HCT116 (cell line): Measurements from ENCODE around the gene TDG. TPM values are rescaled to one million over a fixed set of nuclear protein-coding genes. Genes with fewer than 3 reads are reported as not detected.

ENCODE experiments used
- ATAC-seq: fragments of 200-7000 bp; cut with Tn5 transposase; 2 replicates; pipeline ENCODE4 v1.9.1; 2020; ENCODE audit warnings: mild to moderate bottlenecking, moderate library complexity
- BruUV-seq: library from RNA; stranded (reverse); fragments of 400-500 nt; replicated peaks from 2 replicates; lab custom pipeline; 2021; lab: Mats Ljungman, UMichigan
- CTCF ChIA-PET: fragments of 300-600 bp; sonication (Branson Sonifier 250); formaldehyde crosslinking; loops from one replicate; lab custom pipeline; 2021; ENCODE audit warnings: antibody characterized with exemption; lab: Charles Lee
- POLR2A ChIA-PET: fragments of 300-600, 350-600 bp; sonication (Branson Sonifier 250); formaldehyde crosslinking; loops from one replicate; lab custom pipeline; 2021; ENCODE audit warnings: antibody characterized with exemption; lab: Charles Lee
- RAD21 ChIA-PET, 2 experiments: fragments of 300-600 bp; sonication (Branson Sonifier 250); formaldehyde crosslinking; loops; one replicate each; lab custom pipeline; 2023; ENCODE audit warnings: low total read pairs in 2 of 2; ENCODE audit not compliant: uncharacterized antibody in 2 of 2, unreplicated experiment in 2 of 2, low non-redundant PET in 1 of 2; lab: Charles Lee
- DNase-seq: peaks from one replicate; pipeline ENCODE4 v3.0.0-alpha.2; 2010; ENCODE audit warnings: low read depth, low spot score
- H2AFZ ChIP-seq: fragments of 200-600 bp; shearing (Covaris generic), sonication (generic); 2 replicates; pipeline ENCODE4 v1.6.1; 2017; ENCODE audit warnings: low read depth, mixed run types, mixed read lengths, antibody characterized with exemption, low read length; ENCODE audit not compliant: poor library complexity, severe bottlenecking
- H3K27ac ChIP-seq: 2 replicates; pipeline ENCODE4 v1.5.1; 2012; ENCODE audit warnings: low read depth, low read length
- H3K27me3 ChIP-seq: fragments of 200-600 bp; sonication (generic); 2 replicates; pipeline ENCODE4 v1.6.1; 2016; ENCODE audit warnings: mixed run types, low read length, mixed read lengths; ENCODE audit not compliant: insufficient read depth
- H3K36me3 ChIP-seq, 2 experiments: fragments of 200-500 bp in 1 of 2; fragments of 200-600 bp in 1 of 2; sonication (Bioruptor generic) in 1 of 2; sonication (generic) in 1 of 2; 2 replicates each; pipeline versions ENCODE4 v1.5.1 to v1.6.1; 2014 to 2016; ENCODE audit warnings: low read length in 2 of 2, inconsistent platforms in 1 of 2, mixed read lengths in 1 of 2, mixed run types in 1 of 2; ENCODE audit not compliant: insufficient read depth in 2 of 2, control insufficient read depth in 1 of 2
- H3K4me1 ChIP-seq, 2 experiments: fragments of 200-600 bp in 1 of 2; sonication (generic) in 1 of 2; 2 replicates each; pipeline versions ENCODE4 v1.5.1 to v1.6.1; 2012 to 2017; ENCODE audit warnings: low read length in 2 of 2, inconsistent platforms in 1 of 2, mild to moderate bottlenecking in 1 of 2, mixed read lengths in 1 of 2, mixed run types in 1 of 2, moderate library complexity in 1 of 2; ENCODE audit not compliant: insufficient read depth in 2 of 2, control insufficient read depth in 1 of 2
- H3K4me2 ChIP-seq: fragments of 200-600 bp; sonication (generic); 2 replicates; pipeline ENCODE4 v1.6.1; 2017; ENCODE audit warnings: mixed run types, low read length, mixed read lengths
- H3K4me3 ChIP-seq, 2 experiments: fragments of 200-600 bp in 1 of 2; sonication (generic) in 1 of 2; replicated peaks in 1 of 2; 2 replicates each; pipeline ENCODE4 v1.5.1; 2011 to 2016; ENCODE audit warnings: low read length in 2 of 2, control low read depth in 1 of 2, low read depth in 1 of 2, mild to moderate bottlenecking in 1 of 2, mixed read lengths in 1 of 2, mixed run types in 1 of 2
- H3K79me2 ChIP-seq: fragments of 200-600 bp; sonication (generic); 2 replicates; pipeline ENCODE4 v1.6.1; 2017; ENCODE audit warnings: mild to moderate bottlenecking, mixed run types, low read length, moderate library complexity, mixed read lengths; ENCODE audit not compliant: insufficient read depth
- H3K9ac ChIP-seq: fragments of 200-600 bp; sonication (generic); 2 replicates; pipeline ENCODE4 v1.6.1; 2016; ENCODE audit warnings: low read length, mixed read lengths
- H3K9me2 ChIP-seq: fragments of 200-600 bp; sonication (generic), shearing (Covaris generic); 2 replicates; pipeline ENCODE4 v1.6.1; 2017; ENCODE audit warnings: mixed run types, mild to moderate bottlenecking, moderate library complexity; ENCODE audit not compliant: insufficient read depth
- H3K9me3 ChIP-seq, 2 experiments: fragments of 200-500 bp in 1 of 2; fragments of 200-600 bp in 1 of 2; sonication (Bioruptor generic) in 1 of 2; sonication (generic) in 1 of 2; 2 replicates each; pipeline ENCODE4 v1.6.1; 2014 to 2017; ENCODE audit warnings: low read length in 2 of 2, mixed read lengths in 2 of 2, inconsistent platforms in 1 of 2, low read depth in 1 of 2, mild to moderate bottlenecking in 1 of 2, mixed run types in 1 of 2, moderate library complexity in 1 of 2; ENCODE audit not compliant: control insufficient read depth in 1 of 2, insufficient read depth in 1 of 2
- H4K20me1 ChIP-seq: fragments of 200-600 bp; sonication (generic), shearing (Covaris generic); 2 replicates; pipeline ENCODE4 v1.6.1; 2017; ENCODE audit warnings: mixed run types, mild to moderate bottlenecking, moderate library complexity; ENCODE audit not compliant: insufficient read depth
- CBX3 ChIP-seq: IDR thresholded peaks from 2 replicates; pipeline ENCODE4 v1.6.1; 2012; ENCODE audit warnings: low read depth
- CTCF ChIP-seq, 3 experiments: fragments of 200-600 bp in 1 of 3; sonication (generic) in 1 of 3; IDR thresholded peaks in 2 of 3; conservative IDR thresholded peaks in 1 of 3; 2 replicates each; pipeline ENCODE4 v1.5.1; 2012 to 2017; ENCODE audit warnings: low read depth in 2 of 3, low read length in 2 of 3, antibody characterized with exemption in 1 of 3, borderline replicate concordance in 1 of 3, control low read depth in 1 of 3, mild to moderate bottlenecking in 1 of 3, mixed read lengths in 1 of 3, mixed run types in 1 of 3, moderate library complexity in 1 of 3; ENCODE audit not compliant: insufficient read depth in 1 of 3
- POLR2A ChIP-seq: IDR thresholded peaks from 2 replicates; pipeline ENCODE4 v1.7.0; 2011; ENCODE audit warnings: borderline replicate concordance; ENCODE audit not compliant: insufficient read depth, insufficient read length; ENCODE audit errors: extremely low read depth
- POLR2AphosphoS5 ChIP-seq: IDR thresholded peaks from 2 replicates; pipeline ENCODE4 v1.6.1; 2011; ENCODE audit warnings: mild to moderate bottlenecking, low read depth, low read length, moderate library complexity
- SIN3A ChIP-seq: IDR thresholded peaks from 2 replicates; pipeline ENCODE4 v1.6.1; 2012; ENCODE audit warnings: low read depth
- SP1 ChIP-seq: IDR thresholded peaks from 2 replicates; pipeline ENCODE4 v1.6.1; 2012; ENCODE audit warnings: low read depth
- SRF ChIP-seq: IDR thresholded peaks from 2 replicates; pipeline ENCODE4 v1.6.1; 2012; ENCODE audit warnings: low read depth
- ZBTB33 ChIP-seq: IDR thresholded peaks from 2 replicates; pipeline ENCODE4 v1.6.1; 2011; ENCODE audit warnings: mild to moderate bottlenecking, low read length, moderate library complexity; ENCODE audit not compliant: insufficient replicate concordance; ENCODE audit errors: extremely low read depth
- ZFX ChIP-seq: fragments of 450-650 bp; IDR thresholded peaks from 2 replicates; pipeline ENCODE4 v1.6.1; 2017
- intact Hi-C: fragments of 100-400 bp; cut with micrococcal nuclease; formaldehyde crosslinking; loops from 2 replicates; pipeline ENCODE4 v1.10.0; 2022
- total RNA-seq: library from RNA; stranded (reverse); gene quantifications from one replicate; pipeline ENCODE4 v1.2.1, GENCODE V29; 2021; ENCODE audit not compliant: unreplicated experiment

Gene TDG
- total RNA-seq, 1 experiment from 2014 or later: 23.9 TPM

GRCh38 chr12:103948746-103949406, 16.8 kb upstream of the TDG start:
- no peak for DNase-seq
- no peak overlapping the region for H3K4me2 ChIP-seq
- no peaks in the 10 kb centered on the region for H3K9me2 ChIP-seq
- TF ChIP-seq CBX3 (no peak), SRF (no peak), ZBTB33 (no peak), POLR2AphosphoS5 (peak; percentile 51), CTCF (IDR thresholded peaks at IDR 0.05 in 2 of 3, conservative IDR thresholded peaks at IDR 0.05 in 1 of 3; ENCODE audit: borderline replicate concordance in 1 of 3, insufficient read depth in 1 of 3, low read depth in 2 of 3, low read length in 2 of 3) (no peak), POLR2A (no peak), SP1 (no peak), ZFX (no peak), SIN3A (no peak)
- H3K9ac ChIP-seq: no peak overlapping the region
- H3K4me1 ChIP-seq: no peaks in the 10 kb centered on the region
- no peaks in the 10 kb centered on the region for H3K27me3 ChIP-seq
- intact Hi-C loops: loop anchor here (10.0 kb wide), 1 partner anchor 174 kb away; no protein-coding TSS in a partner anchor
- no peak overlapping the region for H2AFZ ChIP-seq
- H3K79me2 ChIP-seq: peaks cover 29% of the 10 kb centered on the region
- H3K36me3 ChIP-seq: peaks cover 68 to 85% of the 10 kb centered on the region in 2 experiments
- CTCF ChIA-PET: no interaction called here
- H4K20me1 ChIP-seq: no peaks in the 10 kb centered on the region
- H3K4me3 ChIP-seq: no peak overlapping the region
- POLR2A ChIA-PET: interaction anchor here (0.9 to 1.4 kb wide), 3 partner anchors 12 to 19 kb away, joined by 3 to 4 read pairs (median 4); partner anchors contain the start of genes HSP90B1 and TDG
- no peak overlapping the region for H3K27ac ChIP-seq
- BruUV-seq: no TSS peak
- RAD21 ChIA-PET: no interaction called here
- peak; percentile 33; the same call in 1 of the 2 replicates for ATAC-seq
- H3K9me3 ChIP-seq: no peaks in the 10 kb centered on the region
